GM12878 (cell line): ENCODE measurements around the gene SLC6A12. TPM values are rescaled to one million over a fixed set of nuclear protein-coding genes. Genes with fewer than 3 reads are reported as not detected.

Experiments used
- HDAC6 ChIP-seq: fragments of 200-600 bp; sonication (generic); IDR thresholded peaks from one replicate; pipeline ENCODE4 v1.8.0; 2017; ENCODE audit warnings: antibody characterized with exemption; ENCODE audit not compliant: unreplicated experiment
- IRF5 ChIP-seq: fragments of 450-650 bp; IDR thresholded peaks from 2 replicates; pipeline ENCODE4 v1.6.1; 2017; ENCODE audit warnings: borderline replicate concordance
- MAX ChIP-seq: IDR thresholded peaks from 2 replicates; pipeline ENCODE4 v1.6.1; 2012; ENCODE audit warnings: low read depth, low read length, improper control_type of control experiment
- MYB ChIP-seq: fragments of 150-350 bp; IDR thresholded peaks from 2 replicates; pipeline ENCODE4 v1.6.1; 2014; ENCODE audit warnings: mild to moderate bottlenecking, low read depth, low read length, borderline replicate concordance
- NRF1 ChIP-seq: conservative IDR thresholded peaks from 2 replicates; pipeline ENCODE4 v1.6.1; 2011; ENCODE audit warnings: mild to moderate bottlenecking, low read depth, low read length, improper control_type of control experiment
- PAX8 ChIP-seq: fragments of 450-650 bp; IDR thresholded peaks from 2 replicates; pipeline ENCODE4 v1.6.1; 2017; ENCODE audit warnings: mild to moderate bottlenecking, moderate library complexity
- POLR2AphosphoS2 ChIP-seq: IDR thresholded peaks from 2 replicates; pipeline ENCODE4 v1.6.1; 2011; ENCODE audit warnings: low read depth, mild to moderate bottlenecking, low read length, improper control_type of control experiment, moderate library complexity
- PRDM15 ChIP-seq: fragments of 450-650 bp; formaldehyde crosslinking; IDR thresholded peaks from 2 replicates; pipeline ENCODE4 v1.4.0; 2020; ENCODE audit warnings: mild to moderate bottlenecking, moderate library complexity
- RFX5 ChIP-seq: IDR thresholded peaks from 2 replicates; pipeline ENCODE4 v1.6.1; 2011; ENCODE audit warnings: low read depth, low read length, improper control_type of control experiment
- RUNX3 ChIP-seq: IDR thresholded peaks from 2 replicates; pipeline ENCODE4 v1.6.1; 2012; ENCODE audit warnings: low read length, inconsistent platforms
- SMAD1 ChIP-seq: fragments of 450-650 bp; IDR thresholded peaks from 2 replicates; pipeline ENCODE4 v1.6.1; 2018; ENCODE audit warnings: mild to moderate bottlenecking, low read depth; ENCODE audit not compliant: partially characterized antibody
- SPI1 ChIP-seq: IDR thresholded peaks from 2 replicates; pipeline ENCODE4 v1.6.1; 2011; ENCODE audit warnings: low read depth, mild to moderate bottlenecking, low read length, moderate library complexity, borderline replicate concordance; ENCODE audit not compliant: insufficient read depth
- SREBF1 ChIP-seq: IDR thresholded peaks from 2 replicates; pipeline ENCODE4 v1.6.1; 2012; ENCODE audit warnings: mild to moderate bottlenecking, low read length
- TCF12 ChIP-seq: IDR thresholded peaks from 2 replicates; pipeline ENCODE4 v1.6.1; 2011; ENCODE audit warnings: low read depth, mild to moderate bottlenecking, low read length
- TCF3 ChIP-seq: IDR thresholded peaks from 2 replicates; pipeline ENCODE4 v1.6.1; 2012; ENCODE audit warnings: low read depth, mild to moderate bottlenecking, low read length, borderline replicate concordance; ENCODE audit not compliant: insufficient read depth
- ZBTB33 ChIP-seq: fragments of 450-650 bp; IDR thresholded peaks from 2 replicates; pipeline ENCODE4 v1.6.1; 2017; ENCODE audit warnings: mild to moderate bottlenecking
- ZNF207 ChIP-seq: fragments of 450-650 bp; IDR thresholded peaks from 2 replicates; pipeline ENCODE4 v1.6.1; 2014; ENCODE audit warnings: antibody characterized with exemption, mild to moderate bottlenecking, borderline replicate concordance
- ZNF687 ChIP-seq: fragments of 450-650 bp; IDR thresholded peaks from 2 replicates; pipeline ENCODE4 v1.6.1; 2017; ENCODE audit warnings: mild to moderate bottlenecking, moderate library complexity
- polyA plus RNA-seq, 11 experiments: library from polyadenylated mRNA; depleted of rRNA in 4 of 11; unstranded in 6 of 11; stranded (reverse) in 5 of 11; fragments of >200 nt; fragmentation: Nextera tagmentation in 4 of 11; fragmentation: Illumina TruSeq in 1 of 11; extraction: Ambion mirVana in 4 of 11; extraction: Trizol in 1 of 11; gene quantifications; 1 replicate in 1 of 11; 2 replicates in 10 of 11; pipeline versions ENCODE4 v1.2.1 to v1.2.3, GENCODE V29; 2011 to 2016; ENCODE audit warnings: inconsistent platforms in 2 of 11, missing spikeins in 2 of 11, low read depth in 1 of 11
- total RNA-seq, 4 experiments: library from RNA; depleted of rRNA in 3 of 4; stranded (reverse); fragments of >200 nt in 3 of 4; fragmentation: Illumina TruSeq in 1 of 4; extraction: Trizol in 1 of 4; gene quantifications; 2 replicates each; pipeline versions ENCODE4 v1.2.1 to v1.2.3, GENCODE V29; 2013 to 2021

SLC6A12 gene
- total and polyA plus RNA-seq, 10 of the 15 experiments (the other 5 are each of a cell fraction or from before 2014, with no cell fraction given) = 0.06 to 0.11 (median 0.07) TPM; not detected in 7

GRCh38 chr12:180445-180844, 33.5 kb downstream of the SLC6A12 start (continued):
- TF ChIP-seq PAX8 (no peak), IRF5 (no peak), HDAC6 (no peak), SPI1 (peak; percentile 82), ZNF687 (peak; percentile 60; the same call in 1 of the 2 replicates), SMAD1 (no peak), MYB (no peak), ZBTB33 (no peak), SREBF1 (no peak), RFX5 (no peak), ZNF207 (no peak), MAX (0 out of 2 replicates have a peak, but pooled peaks have one; percentile 41), TCF3 (no peak), POLR2AphosphoS2 (no peak), PRDM15 (CRISPR knock-in tag) (no peak), TCF12 (peak; percentile 48; the same call in 1 of the 2 replicates), NRF1 (no peak), RUNX3 (peak; percentile 57)
